IPS-15b (cell line): ENCODE results near the gene SUSD1.

ENCODE experiments used
- H3K27me3 ChIP-seq: one replicate; pipeline ENCODE4 v1.6.1; 2013; ENCODE audit warnings: low read length; ENCODE audit not compliant: control insufficient read depth, insufficient read depth
- H3K36me3 ChIP-seq: one replicate; pipeline ENCODE4 v1.6.1; 2013; ENCODE audit warnings: low read length; ENCODE audit not compliant: control insufficient read depth, insufficient read depth
- H3K4me1 ChIP-seq: one replicate; pipeline ENCODE4 v1.6.1; 2013; ENCODE audit warnings: mild to moderate bottlenecking, low read length; ENCODE audit not compliant: control insufficient read depth, insufficient read depth
- H3K4me3 ChIP-seq: one replicate; pipeline ENCODE4 v1.5.1; 2013; ENCODE audit warnings: low read depth, low read length
- H3K9ac ChIP-seq: one replicate; pipeline ENCODE4 v1.6.1; 2013; ENCODE audit warnings: low read depth, mild to moderate bottlenecking, low read length
- H3K9me3 ChIP-seq: one replicate; pipeline ENCODE4 v1.6.1; 2013; ENCODE audit warnings: mild to moderate bottlenecking, low read length; ENCODE audit not compliant: control insufficient read depth, insufficient read depth

SUSD1 gene

GRCh38 chr9:112188884-112189283 is 13.8 kb upstream of the SUSD1 start:
- Histone ChIP-seq H3K4me3 (no peak overlapping the region), H3K9ac (no peak overlapping the region), H3K27me3 (no peaks in the 10 kb centered on the region), H3K4me1 (peaks cover 5% of the 10 kb centered on the region), H3K36me3 (no peaks in the 10 kb centered on the region), H3K9me3 (no peaks in the 10 kb centered on the region)

- no peaks in the 10 kb centered on the region for H3K27me3 ChIP-seq
- no peaks in the 10 kb centered on the region for H3K4me1 ChIP-seq
- no peak overlapping the region for H3K4me3 ChIP-seq
- no peaks in the 10 kb centered on the region for H3K9me3 ChIP-seq
- no peaks in the 10 kb centered on the region for H3K36me3 ChIP-seq
- no peak overlapping the region for H3K9ac ChIP-seq
Measured at GRCh38 chr9:112187404-112187803, 12.3 kb upstream of the SUSD1 start.

GRCh38 chr9:112186695-112187094 is 11.6 kb upstream of the SUSD1 start:
- Histone ChIP-seq H3K4me1 (no peaks in the 10 kb centered on the region), H3K9ac (no peak overlapping the region), H3K36me3 (no peaks in the 10 kb centered on the region), H3K27me3 (no peaks in the 10 kb centered on the region), H3K9me3 (no peaks in the 10 kb centered on the region), H3K4me3 (no peak overlapping the region)

GRCh38 chr9:112184946-112185345 is 9.8 kb upstream of the SUSD1 start:
- no peaks in the 10 kb centered on the region for H3K27me3 ChIP-seq
- no peak overlapping the region for H3K4me3 ChIP-seq
- H3K9ac ChIP-seq = no peak overlapping the region
- no peaks in the 10 kb centered on the region for H3K4me1 ChIP-seq
- H3K9me3 ChIP-seq = no peaks in the 10 kb centered on the region
- no peaks in the 10 kb centered on the region for H3K36me3 ChIP-seq

- Histone ChIP-seq H3K9me3 (no peaks in the 10 kb centered on the region), H3K4me3 (no peak overlapping the region), H3K27me3 (no peaks in the 10 kb centered on the region), H3K4me1 (no peaks in the 10 kb centered on the region), H3K36me3 (no peaks in the 10 kb centered on the region), H3K9ac (no peak overlapping the region)
Measured at GRCh38 chr9:112184221-112184620, 9.1 kb upstream of the SUSD1 start.

- H3K36me3 ChIP-seq = no peaks in the 10 kb centered on the region
- H3K4me3 ChIP-seq = no peak overlapping the region
- H3K9me3 ChIP-seq = no peaks in the 10 kb centered on the region
- H3K27me3 ChIP-seq = peaks cover 16% of the 10 kb centered on the region
- H3K9ac ChIP-seq = no peak overlapping the region
- H3K4me1 ChIP-seq = no peaks in the 10 kb centered on the region
Measured at GRCh38 chr9:112180387-112180881, 5.3 kb upstream of the SUSD1 start.

- no peak overlapping the region for H3K4me3 ChIP-seq
- H3K4me1 ChIP-seq = no peaks in the 10 kb centered on the region
- H3K27me3 ChIP-seq = peaks cover 16% of the 10 kb centered on the region
- no peaks in the 10 kb centered on the region for H3K36me3 ChIP-seq
- H3K9ac ChIP-seq = no peak overlapping the region
- H3K9me3 ChIP-seq = no peaks in the 10 kb centered on the region
Measured at GRCh38 chr9:112179816-112180215, 4.7 kb upstream of the SUSD1 start.

GRCh38 chr9:112176524-112176923 is 1.4 kb upstream of the SUSD1 start:
- Histone ChIP-seq H3K4me3 (no peak overlapping the region), H3K4me1 (peaks cover 4% of the 10 kb centered on the region), H3K27me3 (peaks cover 29% of the 10 kb centered on the region), H3K9me3 (no peaks in the 10 kb centered on the region), H3K9ac (no peak overlapping the region), H3K36me3 (no peaks in the 10 kb centered on the region)

GRCh38 chr9:112175796-112176315 is 759 bp upstream of the SUSD1 start:
- H3K4me3 ChIP-seq = peak overlapping the region; percentile 85

GRCh38 chr9:112174222-112174964 is 704 bp downstream of the SUSD1 start:
- H3K4me3 ChIP-seq = peak overlapping the region; percentile 85
- H3K27me3 ChIP-seq = peaks cover 29% of the 10 kb centered on the region
- H3K36me3 ChIP-seq = no peaks in the 10 kb centered on the region
- H3K4me1 ChIP-seq = peaks cover 6% of the 10 kb centered on the region
- H3K9me3 ChIP-seq = no peaks in the 10 kb centered on the region
- H3K9ac ChIP-seq = no peak overlapping the region

More at GRCh38 chr9:112175796-112176315, 759 bp upstream of the SUSD1 start:
- no peak overlapping the region for H3K9ac ChIP-seq
- H3K9me3 ChIP-seq = no peaks in the 10 kb centered on the region
- no peaks in the 10 kb centered on the region for H3K36me3 ChIP-seq
- H3K27me3 ChIP-seq = peaks cover 29% of the 10 kb centered on the region
- peaks cover 6% of the 10 kb centered on the region for H3K4me1 ChIP-seq

GRCh38 chr9:112173489-112174221 is 1.4 kb downstream of the SUSD1 start:
- no peak overlapping the region for H3K9ac ChIP-seq
- peaks cover 6% of the 10 kb centered on the region for H3K4me1 ChIP-seq
- peaks cover 29% of the 10 kb centered on the region for H3K27me3 ChIP-seq
- no peaks in the 10 kb centered on the region for H3K9me3 ChIP-seq
- H3K36me3 ChIP-seq = no peaks in the 10 kb centered on the region
- H3K4me3 ChIP-seq = no peak overlapping the region

GRCh38 chr9:112170968-112171367 is 4.1 kb downstream of the SUSD1 start:
- Histone ChIP-seq H3K27me3 (peaks cover 16% of the 10 kb centered on the region), H3K9ac (no peak overlapping the region), H3K36me3 (no peaks in the 10 kb centered on the region), H3K4me1 (peaks cover 12% of the 10 kb centered on the region), H3K4me3 (no peak overlapping the region), H3K9me3 (no peaks in the 10 kb centered on the region)
